Coronary artery (tissue), 2 donors: ENCODE results near the gene RHBDD1.

Experiments used
- DNase-seq: peaks from one replicate; pipeline ENCODE4 v3.0.0-alpha.2; 2017; ENCODE audit warnings: low spot score
- H3K27ac ChIP-seq, 2 donors: fragments of 200-600 bp; sonication (generic); one replicate each; pipeline ENCODE4 v1.5.1; 2016 to 2019
- H3K4me3 ChIP-seq: fragments of 200-600 bp; sonication (generic); 2 replicates; pipeline ENCODE4 v1.5.1; 2016; ENCODE audit warnings: mild to moderate bottlenecking, moderate library complexity
- CTCF ChIP-seq: fragments of 200-600 bp; sonication (generic); IDR thresholded peaks from one replicate; pipeline ENCODE4 v1.5.1; 2019; ENCODE audit warnings: antibody characterized with exemption

The RHBDD1 gene

GRCh38 chr2:226943862-226944620, 108.2 kb downstream of the RHBDD1 start:
- no peak for TF ChIP-seq CTCF
- no peak for DNase-seq
- no peak overlapping the region for H3K4me3 ChIP-seq
- H3K27ac ChIP-seq: no peak overlapping the region

DNA sequence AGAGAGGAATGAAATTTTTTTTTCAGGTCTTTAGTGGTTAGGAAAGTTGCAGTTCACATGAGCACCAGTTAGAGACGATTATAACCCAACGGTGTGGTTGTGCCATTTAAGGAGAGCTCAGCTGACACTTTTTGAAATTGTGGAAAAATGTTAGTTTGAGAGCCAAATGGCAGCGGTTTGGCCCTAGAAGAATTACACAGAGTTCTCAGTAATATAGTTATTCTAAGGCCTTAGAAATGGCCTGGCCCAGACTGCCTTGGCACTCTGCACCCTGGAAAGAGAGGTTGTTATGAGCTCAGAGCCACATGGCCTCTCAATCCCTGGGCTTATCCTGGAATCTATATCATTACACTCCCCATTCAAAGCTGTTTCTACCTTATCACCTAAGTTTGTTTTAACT, 117.4 kb downstream of the RHBDD1 start:
- no peak for DNase-seq
- TF ChIP-seq CTCF: no peak
- Histone ChIP-seq H3K27ac (no peak overlapping the region), H3K4me3 (no peak overlapping the region)

- no peak for DNase-seq
- Histone ChIP-seq H3K27ac (no peak overlapping the region), H3K4me3 (no peak overlapping the region)
- no peak for TF ChIP-seq CTCF
Observed at GRCh38 chr2:226953826-226954225, 118.0 kb downstream of the RHBDD1 start.

DNA sequence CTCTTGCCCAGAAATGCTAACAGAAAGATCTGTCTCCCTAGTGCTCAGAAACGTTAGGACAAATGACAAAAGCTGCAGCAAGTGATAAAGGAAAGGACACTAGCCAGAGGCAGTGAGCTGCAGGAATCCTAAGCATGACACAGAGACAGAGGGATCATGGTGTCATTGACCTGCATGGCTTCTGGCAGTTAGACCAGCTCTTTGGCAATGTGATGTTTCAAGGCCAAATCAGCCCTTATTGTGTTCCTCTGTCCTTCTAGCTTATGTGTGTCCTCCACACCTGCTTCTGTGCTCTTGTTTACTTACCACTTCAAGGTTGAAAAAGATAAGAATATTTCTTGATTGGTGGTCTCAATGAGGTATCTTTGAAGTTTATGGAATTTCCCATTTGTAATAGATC, 120.8 kb downstream of the RHBDD1 start:
- TF ChIP-seq CTCF: no peak
- Histone ChIP-seq H3K27ac (no peak overlapping the region), H3K4me3 (no peak overlapping the region)
- DNase-seq: no peak

DNA sequence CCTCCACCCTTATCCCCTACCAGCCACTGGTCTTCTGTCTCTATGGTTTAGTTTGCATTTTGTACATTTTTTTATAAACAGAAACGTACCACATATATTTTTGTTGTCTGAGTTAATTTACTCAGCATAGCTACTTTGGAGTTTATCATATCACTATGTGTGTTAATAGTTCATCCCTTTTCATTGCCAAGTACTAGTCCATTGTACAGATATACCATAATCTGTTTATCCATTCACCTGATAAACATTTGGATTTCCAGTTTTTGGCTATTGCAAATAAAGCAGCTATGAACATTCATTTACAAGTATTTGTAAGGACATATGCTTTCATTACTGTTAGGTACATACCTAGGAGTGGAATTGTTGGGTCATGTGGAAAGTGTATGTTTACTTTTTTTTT, 123.6 kb downstream of the RHBDD1 start:
- no peak for TF ChIP-seq CTCF
- no peak for DNase-seq
- no peak overlapping the region for H3K4me3 ChIP-seq
- no peak overlapping the region for H3K27ac ChIP-seq

DNA sequence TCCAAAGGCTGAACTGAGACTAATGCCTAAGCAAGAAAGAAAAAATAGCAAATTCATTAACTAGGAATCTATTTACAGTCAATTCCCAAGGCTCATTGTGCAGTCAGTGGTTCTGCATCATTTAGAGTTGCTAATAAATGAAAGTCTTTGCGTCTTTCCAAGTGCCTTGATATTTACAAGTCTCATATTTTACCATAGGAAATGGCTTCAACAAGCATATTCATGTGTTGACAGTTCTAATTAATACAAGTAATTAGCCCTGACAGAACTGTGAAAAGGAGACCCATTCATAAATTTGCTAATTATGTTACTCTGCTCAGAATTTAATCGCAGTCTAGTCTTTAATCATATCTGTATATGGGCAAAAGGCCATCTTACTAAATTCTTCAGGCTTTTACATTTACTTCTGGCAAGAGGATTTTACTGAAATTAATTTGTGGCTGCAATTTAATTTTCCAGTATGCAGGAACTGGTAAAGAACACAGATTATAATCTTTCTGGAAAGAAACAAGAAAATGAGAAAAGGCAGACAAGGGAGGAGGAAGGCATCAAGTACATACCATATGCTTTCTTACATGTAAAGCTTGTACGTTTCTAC, 126.4 kb downstream of the RHBDD1 start:
- H3K4me3 ChIP-seq: no peak overlapping the region
- no peak for TF ChIP-seq CTCF
- no peak for DNase-seq
- H3K27ac ChIP-seq: no peak overlapping the region

DNA sequence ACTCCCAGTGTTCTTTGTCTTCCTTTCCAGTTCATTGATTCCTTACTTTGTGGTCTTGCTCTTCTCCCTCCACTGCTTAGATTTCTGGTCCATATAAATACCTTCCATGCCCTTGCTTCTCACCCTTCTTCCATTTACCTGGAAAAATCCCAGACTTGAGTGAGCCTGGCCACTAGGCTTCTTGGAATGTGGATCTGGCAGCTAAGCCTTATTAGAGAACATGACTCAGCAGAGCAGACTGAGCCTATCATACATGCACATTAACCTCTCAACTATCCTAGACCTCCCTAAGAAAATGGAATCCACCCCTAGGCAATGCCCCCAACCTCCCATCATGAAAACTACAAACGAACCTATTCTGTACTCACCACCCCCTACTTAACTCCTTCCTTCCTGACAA, 127.7 kb downstream of the RHBDD1 start:
- Histone ChIP-seq H3K4me3 (no peak overlapping the region), H3K27ac (no peak overlapping the region)
- no peak for TF ChIP-seq CTCF

More for the DNA sequence above, 127.7 kb downstream of the RHBDD1 start:
- no peak for DNase-seq
